HUDEP-2 (cell line): ENCODE measurements around the gene MPV17L2.
A peak's percentile ranks its signal among the peaks of the same experiment; 100 is the strongest.

ENCODE experiments used
- DNase-seq, 76 experiments: peaks; one replicate each; lab custom pipeline; 2025; ENCODE audit not compliant: unreplicated experiment in 76 of 76; lab: John Stamatoyannopoulos, UW

The MPV17L2 gene

DNA sequence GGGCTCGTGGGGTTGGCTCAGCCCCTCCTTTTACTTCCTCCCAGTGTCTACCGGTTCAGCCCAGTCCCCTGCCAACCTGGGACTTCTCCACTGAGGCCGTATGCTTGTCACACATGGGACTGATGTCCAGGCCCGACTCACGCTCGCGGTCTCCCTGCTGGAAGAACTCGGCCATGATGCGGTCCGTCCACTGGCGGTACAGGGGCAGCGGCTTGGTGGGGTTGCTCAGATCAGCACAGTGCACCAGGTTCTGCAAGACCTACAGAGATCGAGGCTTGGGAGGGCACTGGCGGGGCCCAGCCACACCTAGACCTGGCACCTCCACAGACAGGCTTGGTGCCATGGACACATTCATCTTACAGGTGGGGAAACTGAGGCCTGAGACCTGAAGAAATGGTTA, 18.7 kb downstream of the MPV17L2 start:
- no peak for DNase-seq

DNA sequence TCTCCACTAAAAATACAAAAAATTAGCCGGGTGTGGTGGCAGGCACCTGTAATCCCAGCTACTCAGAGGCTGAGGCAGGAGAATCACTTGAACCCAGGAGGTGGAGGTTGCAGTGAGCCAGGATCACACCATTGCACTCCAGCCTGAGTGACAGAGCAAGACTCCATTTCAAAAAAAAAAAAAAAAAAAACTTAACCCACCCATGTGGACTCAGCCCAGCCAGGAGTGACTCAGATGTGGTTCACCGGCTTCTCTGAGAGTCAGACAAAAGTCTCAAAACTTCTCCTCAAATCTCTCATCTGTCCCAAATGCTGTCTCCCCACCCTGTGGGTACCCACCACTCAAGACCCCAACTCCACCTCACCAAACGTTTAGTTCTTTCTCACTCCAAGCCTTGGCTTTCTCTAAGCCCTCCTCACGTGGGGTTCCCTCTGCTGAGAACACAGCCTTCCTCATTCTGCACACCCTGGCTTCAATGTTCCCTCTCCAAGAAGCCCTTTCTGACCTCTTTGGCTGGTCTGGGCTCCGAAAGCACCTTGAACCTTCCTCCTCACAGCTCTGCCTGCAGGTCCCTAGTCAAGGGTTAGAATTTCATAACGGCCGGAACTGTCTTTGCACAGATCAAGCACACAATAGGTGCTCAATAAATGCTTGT, 21.9 kb downstream of the MPV17L2 start:
- DNase-seq, result peak in 3 of 76 experiments; percentile 25 to 31 (median 26)

DNA sequence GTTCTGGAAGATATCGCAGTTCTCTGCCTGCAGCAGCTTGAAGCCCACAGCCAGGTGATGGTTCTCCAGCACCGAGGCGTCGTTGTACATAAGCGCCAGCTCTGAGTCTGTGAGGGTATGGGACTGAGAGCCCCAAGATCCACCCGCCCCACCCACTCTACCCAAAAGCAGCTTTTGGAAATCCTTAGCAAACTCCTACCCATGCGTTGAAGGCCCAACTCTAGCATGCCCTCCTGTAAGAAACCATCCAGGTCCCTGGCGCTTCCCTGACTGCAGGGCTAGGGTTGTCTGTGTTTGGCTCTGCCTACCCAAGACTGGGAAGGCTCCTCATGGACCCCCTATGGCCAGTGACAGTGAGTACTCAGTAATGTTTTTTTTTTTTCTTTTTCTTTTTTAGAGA, 23.8 kb downstream of the MPV17L2 start:
- DNase-seq, result no peak

DNA sequence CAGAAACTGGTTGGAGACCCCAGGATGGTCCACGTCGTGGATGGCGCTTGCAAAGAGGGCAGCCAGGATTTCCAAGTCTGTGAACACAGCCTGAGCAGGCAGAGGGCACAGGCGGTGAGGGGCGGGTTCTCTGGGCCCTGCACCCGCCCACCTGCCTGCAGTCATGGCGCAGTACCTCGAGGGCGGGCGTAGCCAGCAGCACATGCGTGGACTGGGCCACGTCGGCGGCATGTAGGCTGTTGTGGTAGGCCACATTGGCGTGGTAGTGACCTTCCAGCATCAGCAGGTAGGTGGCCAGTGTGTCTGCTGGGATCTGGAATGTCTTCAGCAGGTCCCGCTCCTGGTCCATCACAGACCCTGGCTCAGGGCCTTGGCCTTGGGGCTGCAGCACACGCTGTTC, 25.1 kb downstream of the MPV17L2 start:
- no peak for DNase-seq

DNA sequence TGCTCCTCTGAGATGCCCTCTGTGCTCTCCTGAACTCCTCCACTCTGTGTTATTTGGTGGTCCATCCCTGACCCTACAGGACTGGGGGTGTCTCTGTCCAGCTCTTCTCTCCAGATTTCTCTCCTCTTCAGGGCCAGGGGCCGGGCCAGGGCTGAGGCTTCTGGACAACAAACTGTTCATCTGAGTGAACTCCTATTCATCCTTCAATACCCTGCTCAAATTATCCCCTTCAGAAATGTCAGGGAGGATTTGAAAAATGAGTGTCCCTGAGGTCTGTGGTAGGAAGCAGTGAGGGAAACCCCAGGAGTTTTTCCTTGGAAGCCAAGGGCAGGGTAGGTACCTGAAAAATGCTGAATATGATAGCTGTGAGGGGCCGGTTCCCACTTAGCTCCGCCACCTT, 25.6 kb downstream of the MPV17L2 start:
- no peak for DNase-seq

DNA sequence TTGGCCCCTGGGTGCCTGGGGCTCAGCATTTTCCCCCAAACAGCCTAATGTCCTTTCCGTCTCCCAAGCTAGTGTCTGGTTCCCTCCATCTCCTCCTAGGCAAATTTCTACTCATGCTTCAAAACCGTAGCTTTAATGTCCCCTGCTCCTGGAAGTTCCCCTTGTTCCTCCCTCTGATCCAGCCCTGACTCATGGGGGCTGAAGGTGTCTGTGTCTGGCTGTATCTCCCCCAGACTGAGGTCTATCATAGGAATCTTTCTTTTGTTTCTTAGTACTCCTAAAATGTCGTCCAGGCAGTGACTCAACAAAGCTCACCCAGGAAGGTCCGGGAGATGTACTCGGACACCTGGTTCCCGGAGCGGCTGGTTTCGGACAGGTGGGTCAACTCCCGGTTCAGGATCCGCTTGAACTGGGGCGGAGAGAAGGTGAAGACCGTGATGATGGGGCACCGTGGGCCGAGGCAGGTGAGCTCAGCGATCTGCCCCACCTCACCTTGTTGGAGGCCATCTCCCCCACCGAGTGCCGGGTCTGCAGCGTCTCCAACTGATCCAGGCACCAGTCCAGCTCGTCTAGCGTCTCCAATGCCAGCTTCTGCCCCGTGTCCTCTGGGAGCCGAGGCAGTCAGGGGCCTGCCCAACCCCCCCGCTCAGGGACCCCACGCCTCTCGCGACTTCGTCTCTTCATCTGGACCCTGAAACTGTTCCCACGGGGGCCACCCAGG, 27.1 kb downstream of the MPV17L2 start:
- DNase-seq, result no peak

DNA sequence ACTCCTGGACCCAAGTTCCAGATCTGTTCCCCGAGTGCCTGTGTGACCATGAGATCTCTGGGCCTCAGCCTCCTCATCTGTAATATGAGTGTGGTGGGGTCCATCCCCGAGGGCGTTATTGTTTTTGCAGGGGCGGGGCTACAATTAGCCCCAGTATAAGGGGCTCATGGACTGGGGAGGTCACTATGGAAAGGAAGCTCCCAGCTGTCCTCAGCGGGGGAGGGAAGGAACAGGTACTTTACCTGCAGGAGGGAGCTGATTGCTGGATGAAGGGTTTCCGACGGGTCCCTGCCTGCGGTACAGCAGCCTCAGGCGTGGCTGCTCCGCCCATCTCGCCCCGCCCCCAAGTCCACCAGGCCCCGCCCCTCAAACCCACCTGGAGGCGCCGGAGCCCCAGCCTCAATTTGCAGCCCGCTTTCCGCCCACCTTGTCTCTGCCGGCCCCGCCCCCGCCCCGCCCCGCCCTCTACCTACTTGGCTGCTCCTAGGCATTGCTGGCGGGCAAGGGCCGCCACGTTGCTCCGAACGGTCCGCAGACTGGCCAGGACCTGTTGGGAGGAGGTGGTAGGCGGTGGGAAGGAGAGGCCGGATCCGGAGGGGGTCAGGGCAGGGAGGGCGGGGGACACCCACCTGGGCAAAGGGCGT, 27.7 kb downstream of the MPV17L2 start:
- peak in 6 of 76 experiments; percentile 9 to 26 (median 15) for DNase-seq

DNA sequence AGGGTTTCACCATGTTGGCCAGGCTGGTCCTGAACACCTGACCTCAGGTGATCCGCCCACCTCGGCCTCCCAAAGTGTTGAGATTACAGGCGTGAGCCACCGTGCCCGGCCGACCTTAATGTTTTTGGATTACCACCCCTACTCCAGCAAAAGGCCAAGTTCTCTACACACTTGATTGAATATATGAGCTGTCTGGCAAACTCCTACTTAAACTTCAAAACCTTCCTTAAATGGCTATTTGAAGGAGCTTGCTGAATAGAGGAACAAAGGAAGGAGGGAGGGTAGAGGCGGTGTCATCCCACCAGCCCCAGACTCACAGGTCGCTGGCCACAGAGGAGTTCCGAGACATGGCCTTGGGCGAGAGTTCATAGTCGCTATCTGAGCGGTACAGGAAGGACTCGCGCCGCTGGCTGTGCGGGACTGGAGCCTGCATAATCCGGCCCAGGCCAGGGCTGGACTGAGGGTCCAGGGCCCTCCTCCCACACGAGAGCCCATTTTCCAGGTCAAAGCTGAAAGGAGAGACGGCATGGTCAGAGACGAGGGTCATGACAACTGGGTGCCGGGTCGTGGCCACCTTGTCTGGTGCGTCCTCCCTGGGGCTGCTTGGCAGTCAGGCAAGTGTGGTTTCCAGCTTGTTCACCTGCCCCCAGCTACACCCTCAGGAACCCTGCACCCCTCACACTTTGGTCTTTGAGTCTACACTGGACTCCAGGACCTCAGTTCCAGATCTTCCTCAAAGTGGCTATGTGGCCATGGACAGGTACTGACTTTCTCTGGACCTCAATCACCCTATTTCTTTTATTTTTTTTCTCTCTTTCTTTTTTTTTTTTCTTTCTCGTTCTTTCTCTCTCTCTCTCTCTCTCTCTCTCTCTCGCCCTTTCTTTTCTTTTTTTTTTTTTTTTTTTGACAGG, 29.1 kb downstream of the MPV17L2 start:
- DNase-seq, result no peak

DNA sequence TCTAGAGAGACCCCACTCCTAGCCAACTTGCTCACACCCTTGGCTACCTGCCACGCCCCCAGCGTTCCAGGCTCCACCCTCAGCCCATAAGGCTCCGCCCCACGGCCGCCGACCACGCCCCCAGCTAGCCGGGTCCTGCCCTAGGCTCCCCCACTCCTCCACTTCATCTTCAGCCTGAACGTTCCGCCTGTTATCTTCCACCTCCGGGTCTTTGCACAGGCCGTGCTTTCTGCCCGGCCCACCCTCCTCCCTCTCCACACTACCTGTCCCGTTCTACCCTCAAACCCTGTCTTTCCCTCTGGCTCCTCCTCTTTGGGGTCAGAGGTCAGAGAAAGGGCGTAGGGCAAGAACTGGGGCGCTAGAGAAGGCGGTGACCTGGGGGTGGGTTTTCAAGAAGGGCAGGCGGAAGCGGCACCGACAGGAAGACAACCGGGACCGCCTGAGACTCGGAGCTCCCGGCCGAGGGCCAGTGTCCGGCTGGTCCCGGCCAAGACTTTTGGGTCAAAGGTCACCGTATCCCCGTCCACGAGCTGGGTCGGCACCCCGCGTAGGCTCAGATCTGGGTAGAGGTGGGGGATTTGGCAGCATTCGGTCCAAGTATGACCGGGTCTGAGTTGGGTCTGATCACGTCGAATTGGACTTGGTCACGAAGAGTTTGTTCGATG, 31.0 kb downstream of the MPV17L2 start:
- DNase-seq, result peak in 75 of 76 experiments; percentile 56 to 98 (median 83)

DNA sequence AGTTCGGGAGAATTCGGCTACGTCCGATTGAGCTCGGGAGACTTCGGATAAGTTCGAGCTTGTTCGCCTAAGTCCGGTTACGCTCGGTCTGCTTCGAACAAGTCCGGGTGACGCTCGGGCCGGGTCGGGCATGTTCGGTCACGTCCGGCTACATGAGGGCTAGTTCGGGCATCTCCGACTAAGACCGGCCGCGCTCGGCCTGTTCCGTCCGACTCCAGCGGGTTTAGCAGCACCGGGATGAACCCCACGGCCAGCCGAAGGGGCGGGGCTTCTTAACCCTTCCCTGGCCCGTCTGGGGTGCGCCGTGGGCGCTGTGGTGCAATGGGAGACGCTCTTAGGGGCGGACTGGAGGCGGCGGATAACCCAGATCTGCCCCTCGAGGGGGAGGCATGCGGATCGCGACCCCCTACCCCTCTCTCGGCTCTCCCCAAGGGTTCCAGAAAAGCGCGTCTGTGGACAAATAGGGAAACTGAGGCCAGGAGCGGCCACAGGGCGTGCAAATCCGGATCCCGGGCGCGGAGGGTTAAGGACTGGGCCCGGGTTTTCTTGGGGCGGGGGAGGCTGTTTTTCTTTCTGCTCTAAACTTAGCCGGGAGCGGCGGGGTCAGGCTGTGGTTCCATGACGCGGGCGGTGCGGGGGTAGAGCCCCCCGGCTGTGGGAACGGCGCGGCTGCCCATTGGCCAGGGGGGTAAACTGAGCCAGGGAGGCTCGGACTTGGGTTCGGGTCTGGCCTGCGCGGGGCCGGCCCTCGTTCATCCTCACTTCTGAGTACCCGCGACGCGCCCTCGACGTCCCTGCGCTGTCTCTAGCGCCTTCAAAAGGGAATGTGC, 31.7 kb downstream of the MPV17L2 start:
- peak; percentile 79 to 100 (median 99) for DNase-seq

DNA sequence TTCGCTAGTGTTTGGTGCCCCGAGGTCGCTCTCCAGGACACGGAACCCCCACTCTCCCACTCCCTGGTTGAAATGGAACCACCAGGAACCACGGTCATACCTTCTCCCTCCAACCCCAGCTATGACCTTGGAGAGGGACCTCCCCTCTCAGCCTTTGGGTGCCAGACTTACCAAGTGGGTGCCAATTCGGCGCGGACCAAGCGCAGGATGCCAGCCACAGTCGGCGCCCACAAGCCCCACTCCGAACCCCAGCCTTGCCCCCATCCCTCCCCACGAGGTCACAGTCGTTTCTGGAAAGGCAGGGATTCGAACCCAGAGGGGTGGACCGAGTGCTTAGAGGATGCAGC, 32.3 kb downstream of the MPV17L2 start:
- DNase-seq, result no peak

DNA sequence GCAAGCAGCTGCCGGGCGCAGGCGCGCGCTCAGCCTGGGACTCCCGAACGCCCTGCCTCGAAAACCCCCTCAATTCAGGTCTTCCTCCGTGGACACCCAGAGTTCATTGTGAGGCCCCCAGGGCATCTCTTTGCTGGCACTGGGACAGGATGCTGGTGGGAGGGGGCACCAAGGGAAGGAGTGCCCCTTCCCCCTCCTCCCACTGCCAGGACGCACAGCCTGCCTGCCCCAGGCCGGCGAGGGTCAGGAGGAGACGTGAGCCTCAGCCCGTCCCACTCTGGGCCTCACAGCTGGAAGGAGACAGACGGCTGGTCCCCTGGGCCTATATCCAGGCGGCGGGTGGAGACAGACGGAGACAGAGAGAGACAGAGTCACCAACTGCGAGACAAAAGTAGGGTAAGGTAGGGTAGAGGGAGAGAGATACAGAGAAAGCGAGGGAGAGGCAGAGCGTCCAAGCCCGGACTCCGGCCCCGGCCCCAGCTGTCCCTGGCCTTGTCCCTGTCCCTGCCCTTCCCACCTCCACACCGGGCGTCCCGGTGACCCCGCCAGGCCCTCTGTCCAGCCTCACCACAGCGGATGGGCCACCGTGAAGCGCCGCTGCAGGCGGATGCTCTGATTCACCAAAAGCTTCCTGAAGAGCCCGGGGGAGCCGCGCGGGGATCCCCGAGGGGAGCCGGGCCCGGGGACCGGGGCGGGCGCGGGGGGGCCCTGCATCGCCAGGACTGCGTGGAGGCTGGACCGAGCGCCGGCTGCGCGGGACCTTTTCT, 32.9 kb downstream of the MPV17L2 start, which contains the start of gene PDE4C:
TSS of gene PDE4C (minus strand) at position 737 of the 767 bp plus-strand sequence. CDS start at position 714, 23 bp downstream.
- DNase-seq, result peak in 3 of 76 experiments; percentile 8 to 16 (median 12)

DNA sequence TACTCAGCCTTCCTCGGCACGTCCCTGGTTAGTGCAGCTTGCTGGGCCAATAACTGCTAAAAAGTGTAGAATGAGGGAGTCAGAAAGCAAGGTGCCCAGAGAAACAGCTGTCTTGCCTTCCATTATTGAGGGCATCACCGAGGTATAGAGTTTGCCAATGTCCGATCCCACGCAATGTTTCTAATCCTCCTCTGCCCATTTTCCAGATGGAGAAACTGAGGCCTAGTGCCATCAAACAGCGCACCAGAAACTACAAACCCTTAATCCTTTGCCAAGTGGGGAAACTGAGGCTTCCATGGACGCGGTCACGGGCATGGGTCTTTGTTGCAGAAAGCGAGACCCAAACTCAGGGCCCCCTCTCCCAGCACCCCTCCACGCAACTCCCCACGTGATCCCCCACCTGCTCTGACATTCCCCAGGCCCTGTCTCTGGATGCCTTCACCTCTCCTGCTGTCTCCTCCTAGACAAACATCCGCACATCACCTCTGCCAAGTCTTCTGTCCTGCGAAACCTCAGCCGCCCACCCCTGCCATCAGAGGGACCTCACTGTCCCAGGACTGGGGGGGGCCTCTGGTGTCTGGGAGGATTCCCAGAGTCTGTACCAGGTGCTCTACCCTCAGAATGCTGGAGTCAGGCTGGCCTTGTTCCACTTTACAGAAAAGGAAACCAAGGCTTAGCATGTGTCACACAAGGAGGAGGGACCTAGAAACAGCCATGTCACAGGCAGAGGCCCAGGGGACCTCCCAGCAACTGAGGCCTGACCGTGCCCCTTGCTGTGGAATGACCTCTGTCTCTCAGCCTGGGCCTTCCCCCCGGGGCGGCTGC, 34.1 kb downstream of the MPV17L2 start:
- DNase-seq, result no peak

DNA sequence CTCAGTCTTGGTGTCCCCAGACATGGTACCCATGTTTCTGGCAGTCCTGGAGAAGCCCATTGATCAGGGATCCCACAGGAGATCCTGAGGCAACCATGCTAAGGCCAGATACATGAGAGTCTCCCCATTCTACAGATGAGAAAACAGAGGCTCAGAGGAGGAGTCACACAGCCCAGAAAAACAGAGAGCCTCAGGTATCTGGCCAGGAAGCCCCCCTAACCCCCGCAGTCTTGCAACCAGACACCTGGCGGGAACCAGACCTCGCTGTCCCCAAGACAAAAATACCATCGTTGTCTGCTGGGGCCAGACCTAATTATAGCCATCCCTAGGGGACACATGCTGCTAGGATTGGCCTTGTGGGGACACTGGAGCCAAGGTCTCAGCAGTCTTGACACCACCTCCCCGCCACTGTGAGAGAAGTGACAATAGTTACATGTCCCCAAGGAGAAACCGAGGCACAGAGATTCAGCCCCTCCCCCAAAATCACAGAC, 34.8 kb downstream of the MPV17L2 start:
- DNase-seq, result no peak

DNA sequence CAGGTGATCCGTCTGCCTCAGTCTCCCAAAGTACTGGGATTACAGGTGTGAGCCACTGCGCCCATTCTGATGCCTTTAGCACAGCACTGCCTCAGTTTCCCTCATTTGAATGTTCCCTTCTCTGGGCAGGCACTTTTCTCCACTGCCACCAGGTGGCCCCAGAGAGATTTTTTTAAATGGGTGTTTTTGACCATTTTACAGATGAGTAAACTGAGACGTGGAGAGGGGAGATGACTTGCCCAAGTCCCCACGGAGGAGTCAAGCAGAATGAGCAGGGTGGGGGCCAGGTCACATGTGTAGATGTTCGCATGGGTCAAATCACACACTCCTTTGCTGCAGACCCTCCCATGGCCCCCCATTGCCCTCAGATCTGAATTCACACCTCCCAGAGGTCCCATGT, 36.5 kb downstream of the MPV17L2 start:
- DNase-seq, result no peak

DNA sequence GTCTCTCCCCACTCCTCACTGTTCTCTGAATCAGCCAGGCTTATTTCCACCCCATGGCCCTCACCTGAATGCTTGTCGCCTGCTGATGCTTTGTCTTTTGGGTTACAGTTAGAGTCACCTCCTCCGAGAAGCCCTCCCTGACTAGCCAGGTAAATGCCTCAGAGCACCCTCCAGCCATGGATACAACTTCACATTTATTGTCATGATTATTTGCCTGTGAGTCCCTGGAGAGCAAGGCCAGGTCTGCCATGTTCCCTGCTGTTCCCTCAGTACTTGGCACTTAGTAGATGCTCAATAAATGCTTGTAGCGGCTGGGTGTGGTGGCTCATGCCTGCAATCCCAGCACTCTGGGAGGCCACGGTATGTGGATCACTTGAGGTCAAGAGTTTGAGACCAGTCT, 36.9 kb downstream of the MPV17L2 start:
- DNase-seq, result no peak

DNA sequence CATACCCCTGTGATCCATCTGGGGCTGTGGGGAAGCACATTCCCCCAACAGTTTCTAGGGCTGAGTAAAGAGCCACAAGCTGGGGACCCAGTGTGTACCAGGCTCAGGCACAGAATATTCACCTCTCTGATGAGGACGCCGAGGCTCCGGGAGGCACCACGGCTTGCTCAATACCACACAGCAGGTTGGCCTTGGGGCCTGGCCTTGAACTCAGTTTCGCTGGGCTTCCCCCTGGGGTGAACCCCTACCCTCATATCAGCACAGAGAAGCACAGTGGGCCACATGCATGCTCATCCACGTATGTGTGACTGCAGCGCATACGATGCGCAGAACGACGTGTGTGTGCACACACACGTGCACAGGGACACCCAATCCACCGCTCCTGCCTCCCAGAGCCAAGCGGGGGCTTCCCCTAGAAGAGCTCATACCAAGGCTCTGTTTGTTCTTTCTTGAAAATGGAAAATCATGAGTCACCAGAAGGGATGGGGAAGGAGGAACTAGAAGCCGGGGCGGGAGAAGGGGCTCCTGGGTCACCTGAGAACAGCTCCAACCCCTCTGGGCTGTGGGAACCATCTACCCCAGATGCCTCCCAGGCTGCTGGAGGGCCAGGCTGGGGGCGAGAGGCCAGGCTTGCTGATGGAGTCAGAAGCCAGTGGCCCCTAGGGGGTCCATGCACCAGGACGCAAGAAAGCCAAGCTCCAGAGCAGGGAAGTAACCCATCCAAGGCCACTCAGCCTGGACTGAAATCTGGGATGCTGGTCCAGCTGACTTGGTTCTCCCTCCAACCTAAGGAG, 38.1 kb downstream of the MPV17L2 start:
- no peak for DNase-seq
